MM.1S (cell line): ENCODE results near the gene LBHD2.
"Not testable (repeated sequence)": the region's sequence is repeated elsewhere in the genome, so short reads cannot be mapped to it uniquely, and the experiment has no call there.

Source experiments
- DNase-seq: peaks from one replicate; pipeline ENCODE4 v3.0.0-alpha.2; 2015
- H2AFZ ChIP-seq: fragments of 300-600 bp; sonication (generic); 2 replicates; pipeline ENCODE4 v1.6.0; 2016; ENCODE audit warnings: antibody characterized with exemption, low read length
- H3F3A ChIP-seq: fragments of 300-600 bp; sonication (generic); 2 replicates; pipeline ENCODE4 v1.6.1; 2016; ENCODE audit warnings: mild to moderate bottlenecking, antibody characterized with exemption, low read length, moderate library complexity, mixed read lengths; ENCODE audit not compliant: insufficient read depth
- H3K27ac ChIP-seq: fragments of 300-600 bp; sonication (generic); 2 replicates; pipeline ENCODE4 v1.5.1; 2016; ENCODE audit warnings: mild to moderate bottlenecking, low read length
- H3K27me3 ChIP-seq: fragments of 300-600 bp; sonication (generic); replicated peaks from 2 replicates; pipeline ENCODE4 v1.6.0; 2016; ENCODE audit warnings: low read length; ENCODE audit not compliant: insufficient read depth
- H3K36me3 ChIP-seq: fragments of 300-600 bp; sonication (generic); replicated peaks from 2 replicates; pipeline ENCODE4 v1.6.1; 2016; ENCODE audit warnings: mild to moderate bottlenecking, low read length, mixed read lengths; ENCODE audit not compliant: insufficient read depth
- H3K4me1 ChIP-seq: fragments of 300-600 bp; sonication (generic); 2 replicates; pipeline ENCODE4 v1.6.1; 2016; ENCODE audit warnings: low read length, mixed read lengths
- H3K4me2 ChIP-seq: fragments of 300-600 bp; sonication (generic); 2 replicates; pipeline ENCODE4 v1.6.0; 2016; ENCODE audit warnings: low read depth, low read length
- H3K4me3 ChIP-seq: fragments of 300-600 bp; sonication (generic); 2 replicates; pipeline ENCODE4 v1.5.1; 2016; ENCODE audit warnings: low read length, mixed read lengths
- H3K79me2 ChIP-seq: fragments of 300-600 bp; sonication (generic); 2 replicates; pipeline ENCODE4 v1.6.1; 2016; ENCODE audit warnings: mixed run types, low read length, mixed read lengths
- H3K9ac ChIP-seq: fragments of 300-600 bp; sonication (generic); 2 replicates; pipeline ENCODE4 v1.6.1; 2016; ENCODE audit warnings: low read length, mixed read lengths
- H3K9me2 ChIP-seq: fragments of 300-600 bp; sonication (generic); replicated peaks from 2 replicates; pipeline ENCODE4 v1.6.1; 2016; ENCODE audit warnings: mild to moderate bottlenecking, low read length, mixed read lengths; ENCODE audit not compliant: insufficient read depth
- H3K9me3 ChIP-seq: fragments of 300-600 bp; sonication (generic); replicated peaks from 2 replicates; pipeline ENCODE4 v1.6.1; 2016; ENCODE audit warnings: mild to moderate bottlenecking, low read length, mixed read lengths; ENCODE audit not compliant: insufficient read depth
- H4K20me1 ChIP-seq: fragments of 300-600 bp; sonication (generic); 2 replicates; pipeline ENCODE4 v1.6.1; 2016; ENCODE audit warnings: mild to moderate bottlenecking, low read length, moderate library complexity, mixed read lengths; ENCODE audit not compliant: insufficient read depth
- CTCF ChIP-seq: fragments of 300-600 bp; sonication (generic); IDR thresholded peaks from 2 replicates; pipeline ENCODE4 v1.5.1; 2016; ENCODE audit warnings: antibody characterized with exemption, low read length, mixed read lengths
- EZH2 ChIP-seq: fragments of 300-600 bp; sonication (generic); optimal IDR thresholded peaks from 2 replicates; pipeline ENCODE3; 2017; ENCODE audit warnings: low read depth, mild to moderate bottlenecking, antibody characterized with exemption, low read length, mixed read lengths
- EZH2phosphoT487 ChIP-seq: fragments of 300-600 bp; sonication (generic); IDR thresholded peaks from 2 replicates; pipeline ENCODE4 v1.6.1; 2018; ENCODE audit warnings: antibody characterized with exemption, low read length

LBHD2 gene

GRCh38 chr14:103115845-103116572 lies 32.0 kb downstream of the LBHD2 start:
- TF ChIP-seq CTCF: no peak
- no peak for TF ChIP-seq EZH2
- H3K27me3 ChIP-seq: no peaks in the 10 kb centered on the region

GRCh38 chr14:103116636-103117035 lies 32.6 kb downstream of the LBHD2 start:
- Histone ChIP-seq H3K4me2 (no peak overlapping the region), H3K9me2 (no peaks in the 10 kb centered on the region), H3F3A (no peaks in the 10 kb centered on the region), H3K9me3 (no peaks in the 10 kb centered on the region), H3K27ac (no peak overlapping the region), H4K20me1 (no peaks in the 10 kb centered on the region), H3K36me3 (no peaks in the 10 kb centered on the region), H3K79me2 (no peaks in the 10 kb centered on the region), H3K4me3 (no peak overlapping the region), H3K4me1 (no peaks in the 10 kb centered on the region), H3K9ac (no peak overlapping the region), H3K27me3 (no peaks in the 10 kb centered on the region), H2AFZ (no peak overlapping the region)
- DNase-seq: no peak
- TF ChIP-seq CTCF (no peak), EZH2phosphoT487 (no peak), EZH2 (no peak)

More at GRCh38 chr14:103115845-103116572, 32.0 kb downstream of the LBHD2 start:
- Histone ChIP-seq H3F3A (no peaks in the 10 kb centered on the region), H2AFZ (no peak overlapping the region), H3K4me3 (no peak overlapping the region), H3K4me2 (no peak overlapping the region), H3K27ac (no peak overlapping the region), H4K20me1 (no peaks in the 10 kb centered on the region), H3K4me1 (peaks cover 5% of the 10 kb centered on the region), H3K79me2 (no peaks in the 10 kb centered on the region), H3K9ac (no peak overlapping the region), H3K9me2 (no peaks in the 10 kb centered on the region), H3K9me3 (no peaks in the 10 kb centered on the region), H3K36me3 (no peaks in the 10 kb centered on the region)
- DNase-seq: no peak

GRCh38 chr14:103117499-103117898 lies 33.5 kb downstream of the LBHD2 start:
- H3K4me2 ChIP-seq, DNase-seq, H3K36me3 ChIP-seq, H3K79me2 ChIP-seq, H4K20me1 ChIP-seq, H3F3A ChIP-seq, H3K9me3 ChIP-seq, H3K4me1 ChIP-seq, H3K27me3 ChIP-seq, H3K27ac ChIP-seq, H3K9me2 ChIP-seq, H2AFZ ChIP-seq, H3K4me3 ChIP-seq, H3K9ac ChIP-seq: not testable (repeated sequence)

- DNase-seq: no peak
- TF ChIP-seq EZH2phosphoT487 (no peak), CTCF (no peak), EZH2 (no peak)
- H3K4me1 ChIP-seq: no peaks in the 10 kb centered on the region
- H3K36me3 ChIP-seq: no peaks in the 10 kb centered on the region
- no peak overlapping the region for H3K27ac ChIP-seq
- H3K4me3 ChIP-seq: no peak overlapping the region
- H3F3A ChIP-seq: no peaks in the 10 kb centered on the region
- no peak overlapping the region for H3K4me2 ChIP-seq
- no peaks in the 10 kb centered on the region for H3K9me3 ChIP-seq
- no peaks in the 10 kb centered on the region for H3K9me2 ChIP-seq
- H4K20me1 ChIP-seq: no peaks in the 10 kb centered on the region
- H3K79me2 ChIP-seq: no peaks in the 10 kb centered on the region
- H2AFZ ChIP-seq: no peak overlapping the region
- H3K9ac ChIP-seq: no peak overlapping the region
- H3K27me3 ChIP-seq: peaks cover 11% of the 10 kb centered on the region
Observed at GRCh38 chr14:103118018-103118662, 34.1 kb downstream of the LBHD2 start.
